Rectal smooth muscle tissue (tissue), 1 donor: Measurements from ENCODE around the gene ERBB4.

Experiments
- H3K27ac ChIP-seq: one replicate; pipeline ENCODE4 v1.7.0; 2013; ENCODE audit warnings: low read depth, low read length, inconsistent platforms
- H3K27me3 ChIP-seq: one replicate; pipeline ENCODE4 v1.7.0; 2013; ENCODE audit warnings: low read length; ENCODE audit not compliant: control insufficient read depth, insufficient read depth
- H3K36me3 ChIP-seq: one replicate; pipeline ENCODE4 v1.7.0; 2013; ENCODE audit warnings: low read length; ENCODE audit not compliant: control insufficient read depth, insufficient read depth
- H3K4me1 ChIP-seq: one replicate; pipeline ENCODE4 v1.7.0; 2013; ENCODE audit warnings: low read length; ENCODE audit not compliant: control insufficient read depth, insufficient read depth
- H3K4me3 ChIP-seq: one replicate; pipeline ENCODE4 v1.7.0; 2013; ENCODE audit warnings: low read length
- H3K9ac ChIP-seq: one replicate; pipeline ENCODE4 v1.7.0; 2013; ENCODE audit warnings: low read length

Gene ERBB4

GRCh38 chr2:212294816-212295215, 243.8 kb downstream of the ERBB4 start:
- H3K36me3 ChIP-seq, result no peaks in the 10 kb centered on the region
- no peak overlapping the region for H3K9ac ChIP-seq
- no peak overlapping the region for H3K4me3 ChIP-seq
- H3K27me3 ChIP-seq, result no peaks in the 10 kb centered on the region
- no peak overlapping the region for H3K27ac ChIP-seq
- H3K4me1 ChIP-seq, result no peaks in the 10 kb centered on the region

GRCh38 chr2:212289301-212289700, 249.3 kb downstream of the ERBB4 start:
- H3K27ac ChIP-seq, result no peak overlapping the region
- H3K27me3 ChIP-seq, result no peaks in the 10 kb centered on the region
- no peak overlapping the region for H3K4me3 ChIP-seq
- H3K36me3 ChIP-seq, result no peaks in the 10 kb centered on the region
- no peak overlapping the region for H3K9ac ChIP-seq
- no peaks in the 10 kb centered on the region for H3K4me1 ChIP-seq

- Histone ChIP-seq H3K27ac (no peak overlapping the region), H3K36me3 (no peaks in the 10 kb centered on the region), H3K9ac (no peak overlapping the region), H3K4me1 (no peaks in the 10 kb centered on the region), H3K4me3 (no peak overlapping the region), H3K27me3 (no peaks in the 10 kb centered on the region)
Observed at GRCh38 chr2:212288308-212288707, 250.3 kb downstream of the ERBB4 start.

- Histone ChIP-seq H3K27ac (no peak overlapping the region), H3K4me1 (no peaks in the 10 kb centered on the region), H3K9ac (no peak overlapping the region), H3K4me3 (no peak overlapping the region), H3K27me3 (no peaks in the 10 kb centered on the region), H3K36me3 (no peaks in the 10 kb centered on the region)
Observed at GRCh38 chr2:212284166-212284565, 254.4 kb downstream of the ERBB4 start.

GRCh38 chr2:212282671-212283261, 255.8 kb downstream of the ERBB4 start:
- no peaks in the 10 kb centered on the region for H3K36me3 ChIP-seq
- no peak overlapping the region for H3K9ac ChIP-seq
- H3K27ac ChIP-seq, result no peak overlapping the region

GRCh38 chr2:212276813-212277212, 261.8 kb downstream of the ERBB4 start:
- no peaks in the 10 kb centered on the region for H3K27me3 ChIP-seq
- no peak overlapping the region for H3K4me3 ChIP-seq
- no peak overlapping the region for H3K9ac ChIP-seq
- no peaks in the 10 kb centered on the region for H3K36me3 ChIP-seq
- no peaks in the 10 kb centered on the region for H3K4me1 ChIP-seq
- H3K27ac ChIP-seq, result no peak overlapping the region

More at GRCh38 chr2:212282671-212283261, 255.8 kb downstream of the ERBB4 start:
- H3K4me3 ChIP-seq, result no peak overlapping the region
- no peaks in the 10 kb centered on the region for H3K27me3 ChIP-seq
- no peaks in the 10 kb centered on the region for H3K4me1 ChIP-seq

- H3K27me3 ChIP-seq, result no peaks in the 10 kb centered on the region
- no peaks in the 10 kb centered on the region for H3K4me1 ChIP-seq
- H3K4me3 ChIP-seq, result no peak overlapping the region
- H3K9ac ChIP-seq, result no peak overlapping the region
- H3K27ac ChIP-seq, result no peak overlapping the region
- H3K36me3 ChIP-seq, result no peaks in the 10 kb centered on the region
Observed at GRCh38 chr2:212274215-212274614, 264.4 kb downstream of the ERBB4 start.

GRCh38 chr2:212271583-212271982, 267.0 kb downstream of the ERBB4 start:
- no peak overlapping the region for H3K9ac ChIP-seq
- H3K4me1 ChIP-seq, result no peaks in the 10 kb centered on the region
- H3K27ac ChIP-seq, result no peak overlapping the region
- H3K36me3 ChIP-seq, result no peaks in the 10 kb centered on the region
- no peak overlapping the region for H3K4me3 ChIP-seq
- H3K27me3 ChIP-seq, result no peaks in the 10 kb centered on the region

GRCh38 chr2:212269005-212269404, 269.6 kb downstream of the ERBB4 start:
- Histone ChIP-seq H3K9ac (no peak overlapping the region), H3K36me3 (no peaks in the 10 kb centered on the region), H3K27ac (no peak overlapping the region), H3K27me3 (no peaks in the 10 kb centered on the region), H3K4me3 (no peak overlapping the region), H3K4me1 (no peaks in the 10 kb centered on the region)

GRCh38 chr2:212266297-212266696, 272.3 kb downstream of the ERBB4 start:
- Histone ChIP-seq H3K4me1 (no peaks in the 10 kb centered on the region), H3K27me3 (no peaks in the 10 kb centered on the region)

GRCh38 chr2:212265777-212266176, 272.8 kb downstream of the ERBB4 start:
- Histone ChIP-seq H3K27me3 (no peaks in the 10 kb centered on the region), H3K36me3 (no peaks in the 10 kb centered on the region), H3K9ac (no peak overlapping the region), H3K27ac (no peak overlapping the region), H3K4me3 (no peak overlapping the region), H3K4me1 (no peaks in the 10 kb centered on the region)

More at GRCh38 chr2:212266297-212266696, 272.3 kb downstream of the ERBB4 start:
- Histone ChIP-seq H3K4me3 (no peak overlapping the region), H3K27ac (no peak overlapping the region), H3K9ac (no peak overlapping the region), H3K36me3 (no peaks in the 10 kb centered on the region)

GRCh38 chr2:212264187-212264586, 274.4 kb downstream of the ERBB4 start:
- Histone ChIP-seq H3K4me1 (no peaks in the 10 kb centered on the region), H3K36me3 (no peaks in the 10 kb centered on the region), H3K27ac (no peak overlapping the region), H3K4me3 (no peak overlapping the region), H3K27me3 (no peaks in the 10 kb centered on the region), H3K9ac (no peak overlapping the region)

GRCh38 chr2:212259226-212259625, 279.4 kb downstream of the ERBB4 start:
- Histone ChIP-seq H3K36me3 (no peaks in the 10 kb centered on the region), H3K4me1 (no peaks in the 10 kb centered on the region), H3K27me3 (no peaks in the 10 kb centered on the region), H3K4me3 (no peak overlapping the region), H3K27ac (no peak overlapping the region), H3K9ac (no peak overlapping the region)
